KMS-11 (cell line): ENCODE results near the gene TMEM119.

Experiments used
- H2AFZ ChIP-seq: fragments of 200-600 bp; sonication (generic); 2 replicates; pipeline ENCODE4 v1.6.1; 2016; ENCODE audit warnings: antibody characterized with exemption, mixed run types, low read depth
- H3K27ac ChIP-seq: fragments of 200-600 bp; sonication (generic); 2 replicates; pipeline ENCODE4 v1.6.1; 2016; ENCODE audit warnings: mild to moderate bottlenecking, mixed run types
- H3K27me3 ChIP-seq: fragments of 200-600 bp; sonication (generic); 2 replicates; pipeline ENCODE4 v1.6.1; 2017; ENCODE audit warnings: mild to moderate bottlenecking, low read depth, mixed run types, moderate library complexity; ENCODE audit not compliant: insufficient read depth
- H3K36me3 ChIP-seq: fragments of 200-600 bp; sonication (generic); 2 replicates; pipeline ENCODE4 v1.6.1; 2017; ENCODE audit warnings: mild to moderate bottlenecking, mixed run types; ENCODE audit not compliant: insufficient read depth
- H3K4me1 ChIP-seq: fragments of 200-600 bp; sonication (generic); 2 replicates; pipeline ENCODE4 v1.6.1; 2016; ENCODE audit warnings: mild to moderate bottlenecking, low read depth, mixed run types; ENCODE audit not compliant: poor library complexity, severe bottlenecking
- H3K4me2 ChIP-seq: fragments of 200-600 bp; sonication (generic); 2 replicates; pipeline ENCODE4 v1.7.0; 2016; ENCODE audit warnings: mild to moderate bottlenecking, mixed run types
- H3K4me3 ChIP-seq: fragments of 200-600 bp; sonication (generic); IDR thresholded peaks from 2 replicates; pipeline ENCODE4 v1.6.1; 2017; ENCODE audit warnings: low read depth, low read length, mixed read lengths; ENCODE audit not compliant: insufficient read depth
- H3K79me2 ChIP-seq: fragments of 200-600 bp; sonication (generic); 2 replicates; pipeline ENCODE4 v1.6.1; 2016; ENCODE audit warnings: low read depth, mixed run types; ENCODE audit not compliant: insufficient read depth
- H3K9ac ChIP-seq: fragments of 200-600 bp; sonication (generic); 2 replicates; pipeline ENCODE4 v1.6.1; 2016; ENCODE audit warnings: mild to moderate bottlenecking, mixed run types
- H4K20me1 ChIP-seq: fragments of 200-600 bp; sonication (generic); 2 replicates; pipeline ENCODE4 v1.6.1; 2016; ENCODE audit warnings: mild to moderate bottlenecking, mixed run types; ENCODE audit not compliant: insufficient read depth
- TF ChIP-seq, protein P1 (sequence below): fragments of 200-600 bp; sonication (generic); conservative IDR thresholded peaks from 2 replicates; pipeline ENCODE4 v1.6.1; 2017; ENCODE audit warnings: low read depth, mild to moderate bottlenecking, antibody characterized with exemption, low read length, moderate library complexity, mixed read lengths

The TMEM119 gene

DNA sequence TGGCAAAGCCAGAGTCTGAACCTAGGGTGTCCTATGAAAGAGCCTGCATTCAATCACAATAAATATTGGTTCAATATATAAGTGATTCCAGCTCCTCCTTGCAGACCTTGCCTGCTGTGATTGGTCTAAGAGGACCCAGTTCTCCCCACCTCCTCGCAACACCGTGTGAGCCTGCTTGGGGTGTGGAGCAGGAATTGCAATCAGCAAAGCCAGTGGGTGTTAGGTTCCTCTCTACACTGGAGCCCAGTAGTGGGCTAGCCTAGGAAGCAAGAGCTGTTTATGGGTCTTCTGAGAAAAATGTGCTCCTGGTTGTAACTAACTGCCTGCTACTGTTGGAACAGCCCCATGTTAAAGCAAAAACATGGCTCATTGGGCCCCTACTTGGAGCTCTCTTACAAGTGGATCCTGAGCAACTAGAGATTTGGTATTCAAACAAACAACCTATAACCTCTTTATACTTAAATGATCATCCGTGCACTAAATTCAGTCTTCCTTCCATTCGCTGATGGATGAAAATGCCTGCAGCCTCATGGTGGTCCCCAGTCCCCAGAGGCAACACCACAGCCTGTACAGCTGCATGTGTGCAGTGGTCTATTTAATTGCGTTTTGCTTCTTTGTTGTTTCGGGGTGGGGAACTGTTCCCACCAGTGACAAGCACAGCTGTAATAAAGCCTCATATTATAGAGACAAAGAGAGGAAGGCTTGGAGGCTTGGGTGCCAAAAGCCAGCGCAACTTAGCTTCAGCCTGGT is 39.5 kb upstream of the TMEM119 start:
- peak overlapping the region; percentile 92; the same call in 1 of the 2 replicates for H3K9ac ChIP-seq
- H3K27me3 ChIP-seq: no peaks in the 10 kb centered on the region
- peaks cover 17% of the 10 kb centered on the region for H3K79me2 ChIP-seq
- peak overlapping the region; percentile 99 for H3K27ac ChIP-seq
- H3K4me3 ChIP-seq: no peak overlapping the region
- H2AFZ ChIP-seq: no peak overlapping the region
- no peaks in the 10 kb centered on the region for H4K20me1 ChIP-seq
- peak overlapping the region; percentile 94 for H3K4me2 ChIP-seq
- H3K36me3 ChIP-seq: no peaks in the 10 kb centered on the region
- TF ChIP-seq, protein P1, sequence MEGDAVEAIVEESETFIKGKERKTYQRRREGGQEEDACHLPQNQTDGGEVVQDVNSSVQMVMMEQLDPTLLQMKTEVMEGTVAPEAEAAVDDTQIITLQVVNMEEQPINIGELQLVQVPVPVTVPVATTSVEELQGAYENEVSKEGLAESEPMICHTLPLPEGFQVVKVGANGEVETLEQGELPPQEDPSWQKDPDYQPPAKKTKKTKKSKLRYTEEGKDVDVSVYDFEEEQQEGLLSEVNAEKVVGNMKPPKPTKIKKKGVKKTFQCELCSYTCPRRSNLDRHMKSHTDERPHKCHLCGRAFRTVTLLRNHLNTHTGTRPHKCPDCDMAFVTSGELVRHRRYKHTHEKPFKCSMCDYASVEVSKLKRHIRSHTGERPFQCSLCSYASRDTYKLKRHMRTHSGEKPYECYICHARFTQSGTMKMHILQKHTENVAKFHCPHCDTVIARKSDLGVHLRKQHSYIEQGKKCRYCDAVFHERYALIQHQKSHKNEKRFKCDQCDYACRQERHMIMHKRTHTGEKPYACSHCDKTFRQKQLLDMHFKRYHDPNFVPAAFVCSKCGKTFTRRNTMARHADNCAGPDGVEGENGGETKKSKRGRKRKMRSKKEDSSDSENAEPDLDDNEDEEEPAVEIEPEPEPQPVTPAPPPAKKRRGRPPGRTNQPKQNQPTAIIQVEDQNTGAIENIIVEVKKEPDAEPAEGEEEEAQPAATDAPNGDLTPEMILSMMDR: no peak
- peaks cover 81% of the 10 kb centered on the region for H3K4me1 ChIP-seq

DNA sequence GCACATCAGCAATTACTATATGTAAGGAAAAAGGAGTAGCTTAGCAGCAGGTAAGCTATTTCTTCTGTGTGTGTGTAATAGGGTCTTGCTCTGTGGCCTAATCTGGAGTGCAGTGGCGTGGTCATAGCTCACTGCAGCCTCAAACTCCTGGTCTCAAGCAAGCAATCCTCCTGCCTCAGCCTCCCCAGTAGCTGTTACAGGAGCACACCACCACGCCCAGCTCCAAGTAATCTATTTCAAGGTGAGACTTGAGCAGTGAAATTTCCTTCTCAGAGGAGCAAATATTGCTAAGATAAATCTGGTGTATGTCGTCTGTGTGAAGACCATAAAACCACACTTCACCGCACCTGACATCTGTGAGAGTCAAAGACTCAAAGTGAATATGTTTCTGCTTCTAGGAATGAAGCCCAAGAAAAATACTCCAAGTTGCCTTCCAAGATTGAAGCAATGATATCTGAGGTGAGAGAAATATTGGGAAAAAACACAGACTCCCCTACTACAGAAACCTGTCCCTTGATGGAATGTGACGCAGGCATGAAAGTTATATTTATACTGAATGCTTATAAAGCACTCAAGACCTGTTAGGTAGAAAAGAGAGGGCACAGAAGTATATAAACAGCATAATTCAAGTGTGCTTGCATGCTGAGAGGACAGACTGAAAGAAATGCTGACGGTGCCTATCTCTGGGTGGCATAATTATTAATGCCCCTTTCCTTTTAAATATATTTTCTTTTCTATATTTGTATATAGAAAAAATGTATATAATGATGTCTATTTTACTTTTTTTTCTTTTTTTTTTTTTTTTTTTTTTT is 38.3 kb upstream of the TMEM119 start:
- TF ChIP-seq, protein P1: no peak
- peak overlapping the region; percentile 89 for H3K4me2 ChIP-seq
- no peak overlapping the region for H3K4me3 ChIP-seq
- H3K27ac ChIP-seq: peak overlapping the region; percentile 99
- H3K4me1 ChIP-seq: peaks cover 79% of the 10 kb centered on the region
- peaks cover 29% of the 10 kb centered on the region for H3K79me2 ChIP-seq
- no peaks in the 10 kb centered on the region for H4K20me1 ChIP-seq
- peak overlapping the region; percentile 92 for H3K9ac ChIP-seq
- no peaks in the 10 kb centered on the region for H3K27me3 ChIP-seq
- H3K36me3 ChIP-seq: no peaks in the 10 kb centered on the region
- H2AFZ ChIP-seq: no peak overlapping the region

DNA sequence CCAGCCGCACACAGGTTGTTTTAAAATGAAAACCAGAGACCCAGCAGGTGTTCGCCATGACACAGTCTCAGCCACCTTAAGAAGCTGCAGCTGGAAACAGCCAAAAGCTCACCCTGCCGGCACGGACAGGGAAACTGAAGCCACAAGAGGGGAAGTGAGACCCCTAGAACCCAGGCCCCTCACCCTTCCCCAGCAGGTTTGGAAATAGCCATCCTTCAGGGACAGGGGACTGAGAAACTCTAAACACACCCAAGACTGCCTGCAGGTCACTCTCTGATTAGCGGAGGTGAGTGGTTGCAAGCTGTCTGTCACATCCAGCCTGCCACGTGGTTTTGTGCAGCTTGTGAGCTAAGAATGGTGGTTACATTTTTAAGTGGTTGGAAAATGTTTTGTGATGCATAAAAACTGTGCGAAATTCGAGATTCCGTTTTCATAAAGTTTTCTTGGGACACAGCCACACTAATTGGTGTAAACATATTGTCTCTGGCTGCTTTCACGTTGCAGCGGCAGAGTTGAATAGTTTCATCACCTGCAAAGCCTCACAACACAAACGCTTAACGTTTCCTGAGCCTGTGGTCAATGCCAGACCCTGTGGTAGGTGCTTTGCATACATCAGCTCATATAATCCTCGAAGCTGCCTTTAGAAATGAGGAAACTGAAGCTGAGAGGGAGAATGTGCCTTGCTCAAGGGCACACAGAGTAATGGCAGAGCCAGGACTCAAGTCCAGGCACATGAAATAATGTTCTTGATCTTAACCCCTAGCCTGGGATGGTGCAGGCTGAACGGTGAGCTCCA is 37.5 kb upstream of the TMEM119 start:
- Histone ChIP-seq H3K36me3 (no peaks in the 10 kb centered on the region), H3K27ac (peak overlapping the region; percentile 99), H3K27me3 (no peaks in the 10 kb centered on the region), H3K4me1 (peaks cover 79% of the 10 kb centered on the region), H3K9ac (peak overlapping the region; percentile 92), H2AFZ (no peak overlapping the region), H3K4me3 (no peak overlapping the region), H3K4me2 (peak overlapping the region; percentile 94), H4K20me1 (no peaks in the 10 kb centered on the region), H3K79me2 (peaks cover 37% of the 10 kb centered on the region)
- TF ChIP-seq, protein P1: no peak

DNA sequence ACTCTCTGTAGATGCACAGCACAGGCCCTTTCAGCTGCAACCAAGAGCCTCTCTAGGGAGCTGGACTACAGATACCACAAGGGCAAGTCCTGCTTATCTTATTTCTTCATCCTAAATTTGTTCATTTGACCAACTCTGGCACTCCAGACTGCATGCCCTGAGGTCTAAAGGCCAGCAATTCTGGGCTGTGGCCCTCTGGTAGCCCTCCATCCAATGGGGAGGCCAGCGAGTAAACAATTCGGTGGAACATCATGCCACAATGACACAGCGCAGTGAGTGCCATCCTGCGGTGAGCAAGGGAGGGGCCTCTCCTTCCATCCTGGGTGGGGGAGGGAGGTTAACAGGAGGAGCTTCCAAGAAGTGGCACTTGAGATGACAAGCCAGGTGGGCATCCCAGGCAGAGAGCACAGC is 36.5 kb upstream of the TMEM119 start:
- Histone ChIP-seq H3K27me3 (no peaks in the 10 kb centered on the region), H3K4me1 (peaks cover 79% of the 10 kb centered on the region), H3K9ac (peak overlapping the region; percentile 92), H3K4me2 (peak overlapping the region; percentile 94), H3K79me2 (peaks cover 47% of the 10 kb centered on the region), H3K36me3 (no peaks in the 10 kb centered on the region), H2AFZ (no peak overlapping the region), H3K27ac (peak overlapping the region; percentile 99), H4K20me1 (no peaks in the 10 kb centered on the region), H3K4me3 (no peak overlapping the region)
- TF ChIP-seq, protein P1: no peak
